Activated CD8-positive, alpha-beta memory T cell treated with anti-CD3 and anti-CD28 coated beads, Interleukin-2, amount 50 U/mL, for 1 hour (primary cell): ENCODE measurements around the gene SP100.

Source experiments
- DNase-seq: peaks from one replicate; pipeline ENCODE4 v3.0.0-alpha.2; 2020; ENCODE audit errors: extremely low read depth

Gene SP100

DNA sequence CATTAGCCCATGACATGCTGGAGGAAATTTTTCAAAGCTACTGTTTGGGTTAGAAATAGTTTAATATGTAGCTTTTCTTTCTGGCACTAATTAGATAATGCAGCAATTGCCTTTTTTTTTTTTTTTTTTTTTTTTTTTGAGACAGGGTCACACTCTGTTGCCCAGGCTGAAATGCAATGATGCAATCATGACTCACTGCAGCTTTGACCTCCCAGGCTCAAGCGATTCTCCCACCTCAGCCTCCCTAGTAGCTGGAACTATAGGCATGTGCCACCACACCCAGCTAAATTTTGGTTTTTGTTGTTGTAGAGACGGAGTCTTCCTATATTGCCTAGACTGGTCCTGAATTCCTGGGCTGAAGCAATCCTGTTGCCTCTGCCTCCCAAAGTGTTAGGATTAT lies 136.2 kb downstream of the SP100 start:
- no peak for DNase-seq

DNA sequence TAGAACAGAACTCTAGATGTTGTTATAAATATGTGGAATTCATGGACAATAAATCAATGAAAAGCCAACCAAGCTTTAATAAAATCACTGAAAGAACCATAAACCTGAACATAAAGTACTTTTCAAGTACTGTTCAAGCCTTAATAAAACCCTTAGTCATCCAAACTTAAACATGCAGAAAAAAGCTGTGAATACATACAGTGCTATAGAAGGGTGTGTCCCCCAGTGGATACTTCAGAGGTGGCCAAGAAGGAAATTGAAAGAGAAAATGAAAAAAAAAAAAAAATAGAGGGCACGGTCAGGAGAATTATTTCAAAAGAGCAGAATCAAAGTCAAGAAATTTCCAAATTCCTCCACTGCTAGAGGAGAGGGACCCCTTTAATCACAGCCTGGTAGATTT lies 141.1 kb downstream of the SP100 start:
- no peak for DNase-seq

DNA sequence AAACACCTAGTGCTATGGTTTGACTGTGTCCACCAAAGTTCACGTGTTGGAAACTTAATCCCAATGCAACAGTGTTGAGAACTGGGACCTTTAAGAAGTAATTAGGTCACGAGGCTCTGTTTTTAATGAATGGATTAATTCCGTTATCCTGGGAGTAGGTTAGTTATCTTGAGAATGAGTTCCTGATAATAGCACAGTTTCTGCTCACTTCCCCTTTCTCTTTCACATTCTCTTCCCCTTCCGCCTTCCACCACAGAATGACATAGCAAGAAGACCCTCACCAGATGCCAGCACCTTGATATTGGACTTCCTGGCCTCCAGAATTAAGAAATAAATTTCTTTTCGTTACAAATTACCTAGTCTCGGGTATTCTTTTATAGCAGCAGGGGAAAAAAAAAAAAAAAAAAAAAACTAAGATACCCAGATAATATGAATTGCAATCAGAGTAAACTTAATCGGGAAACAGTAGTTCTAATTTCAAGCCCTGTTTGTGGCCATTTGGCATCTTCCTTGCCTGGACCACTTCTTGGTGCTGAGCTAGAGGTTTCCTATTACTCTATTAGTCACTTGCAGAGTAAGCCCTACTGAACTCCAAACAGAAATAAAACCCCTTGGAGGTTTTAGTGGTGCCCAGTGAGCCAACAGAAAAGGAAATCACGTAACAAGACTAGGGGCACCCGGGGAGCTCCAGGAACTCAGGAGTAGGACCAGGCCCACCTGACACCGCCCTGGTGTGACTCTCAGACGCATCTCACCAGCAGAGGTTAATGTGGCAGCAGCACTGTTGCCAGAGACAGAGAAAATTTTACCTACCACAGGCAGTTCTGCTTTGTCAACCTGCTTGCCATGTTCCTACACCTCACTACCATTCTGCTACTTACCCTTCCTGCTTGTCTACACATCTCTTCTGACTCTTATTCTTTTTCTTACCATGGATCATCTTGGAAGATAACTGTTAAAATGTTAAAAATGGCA lies 149.1 kb downstream of the SP100 start:
- DNase-seq: no peak

- DNase-seq: no peak
Measured at GRCh38 chr2:230569298-230569697, 153.3 kb downstream of the SP100 start.

GRCh38 chr2:230570987-230571386 lies 155.0 kb downstream of the SP100 start:
- DNase-seq: no peak

GRCh38 chr2:230575642-230576324 lies 159.8 kb downstream of the SP100 start:
- peak; percentile 27 for DNase-seq

DNA sequence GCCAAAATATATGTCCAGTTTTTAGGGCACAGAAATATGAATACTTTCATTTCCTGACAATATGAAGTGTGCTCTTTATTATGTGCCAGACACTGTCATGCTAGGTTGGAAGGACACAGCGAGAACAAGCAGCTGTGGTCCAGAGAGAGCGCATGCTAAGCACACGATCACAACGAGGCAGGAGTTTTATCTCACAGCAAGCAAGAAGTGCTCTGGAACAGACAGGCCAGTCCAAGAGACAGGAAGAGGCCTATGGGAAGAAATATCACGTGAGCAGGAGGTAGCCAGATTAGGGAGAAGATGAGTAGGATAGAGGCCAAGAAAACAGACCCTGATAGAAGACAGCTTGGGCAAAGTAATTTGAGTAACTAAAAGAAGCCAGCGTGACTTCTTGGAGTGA lies 161.1 kb downstream of the SP100 start:
- no peak for DNase-seq

GRCh38 chr2:230578106-230578505 lies 162.1 kb downstream of the SP100 start:
- DNase-seq: no peak

- no peak for DNase-seq
Measured at GRCh38 chr2:230582851-230583283, 166.9 kb downstream of the SP100 start.

- no peak for DNase-seq
Measured at GRCh38 chr2:230583581-230583980, 167.6 kb downstream of the SP100 start.

DNA sequence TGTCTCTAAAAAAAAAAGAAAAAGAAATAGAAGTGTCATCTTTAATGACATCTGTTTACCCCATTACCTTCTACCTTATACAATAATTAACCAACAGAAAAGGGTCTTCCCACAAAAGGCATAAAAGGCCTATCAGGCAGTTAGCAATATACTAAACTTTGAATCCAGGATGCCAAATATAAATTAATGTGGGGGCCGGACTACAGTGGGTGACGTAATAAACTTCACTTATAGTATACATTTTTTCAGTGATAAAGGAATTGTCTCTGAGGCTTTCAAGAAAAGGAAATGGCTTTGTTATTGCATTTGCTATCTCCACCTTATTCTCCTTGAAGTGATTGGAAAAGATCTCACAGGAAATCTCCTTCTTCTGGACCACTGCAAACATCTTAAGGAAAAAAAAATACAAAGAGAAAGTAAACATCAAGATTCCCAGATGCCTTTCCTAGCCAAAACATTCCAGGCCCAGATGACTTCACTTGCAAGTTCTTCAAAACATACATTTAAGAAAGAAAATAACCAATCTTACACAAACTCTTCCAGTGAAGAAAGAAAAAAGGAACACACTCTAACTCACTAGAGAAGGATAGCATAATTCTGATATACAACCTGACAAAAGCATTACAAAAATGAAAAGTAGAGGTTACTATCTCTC lies 170.5 kb downstream of the SP100 start:
- no peak for DNase-seq

GRCh38 chr2:230589025-230589424 lies 173.0 kb downstream of the SP100 start:
- no peak for DNase-seq

- no peak for DNase-seq
Measured at GRCh38 chr2:230589497-230590015, 173.6 kb downstream of the SP100 start.

DNA sequence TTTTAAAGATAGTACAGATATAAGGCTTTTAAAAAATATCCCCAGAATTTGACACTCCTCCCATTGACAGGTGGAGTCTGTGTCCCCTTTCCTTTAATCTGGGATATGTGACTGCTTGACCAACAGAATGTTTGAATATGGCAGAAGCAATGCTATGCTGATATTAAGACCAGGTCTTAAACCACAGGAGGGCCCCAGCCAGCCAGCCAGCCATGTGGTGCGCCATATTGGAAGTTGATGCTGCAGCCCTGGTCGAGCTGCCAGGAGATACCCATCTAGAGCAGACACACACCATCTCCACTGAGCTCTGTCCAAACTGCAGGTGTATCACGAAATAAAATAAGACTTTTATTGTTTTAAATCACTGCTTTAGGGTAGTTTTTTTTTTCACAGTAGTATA lies 174.3 kb downstream of the SP100 start:
- no peak for DNase-seq

- DNase-seq: no peak
Measured at GRCh38 chr2:230591850-230592249, 175.8 kb downstream of the SP100 start.

DNA sequence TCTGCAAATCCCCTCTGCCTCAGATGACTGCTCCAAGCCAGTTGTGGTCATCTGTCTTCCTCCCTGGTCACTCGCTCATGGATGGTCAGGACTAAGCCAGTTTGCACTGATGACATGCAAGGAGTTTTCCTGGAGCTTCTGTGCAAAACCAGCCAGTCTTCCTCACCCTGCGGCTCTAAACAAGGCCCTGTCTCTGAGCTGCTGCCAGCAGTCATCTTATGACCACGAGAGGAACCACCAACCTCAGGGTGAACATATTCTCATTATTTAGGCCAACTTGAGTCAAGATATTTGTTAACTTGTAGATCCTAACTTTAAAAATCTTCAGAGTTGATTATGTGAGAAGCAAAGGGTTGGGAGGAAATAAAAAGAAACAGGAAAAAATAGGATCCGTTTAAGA lies 176.8 kb downstream of the SP100 start:
- DNase-seq: no peak
